WERI-Rb-1 (cell line): Measurements from ENCODE around the gene SMYD3.

Source experiments
- DNase-seq: peaks from one replicate; pipeline ENCODE4 v3.0.0-alpha.2; 2020
- H3K27ac ChIP-seq: fragments of 250-450 bp; sonication (Bioruptor Pico); 2 replicates; pipeline ENCODE4 v1.5.1; 2020; ENCODE audit warnings: mild to moderate bottlenecking, moderate library complexity
- H3K27me3 ChIP-seq: fragments of 250-450 bp; sonication (Bioruptor Pico); 2 replicates; pipeline ENCODE4 v1.5.1; 2021; ENCODE audit warnings: mild to moderate bottlenecking, low read depth, moderate library complexity; ENCODE audit not compliant: insufficient read depth, severe bottlenecking
- H3K36me3 ChIP-seq: fragments of 250-450 bp; sonication (Bioruptor Pico); 2 replicates; pipeline ENCODE4 v1.5.1; 2020; ENCODE audit warnings: mild to moderate bottlenecking, moderate library complexity
- H3K4me3 ChIP-seq: 2 replicates; pipeline ENCODE4 v1.5.1; 2011; ENCODE audit warnings: low read depth, mild to moderate bottlenecking, control low read depth, low read length
- H3K9me3 ChIP-seq: fragments of 250-450 bp; sonication (Bioruptor Pico); 2 replicates; pipeline ENCODE4 v1.5.1; 2021; ENCODE audit warnings: mild to moderate bottlenecking, moderate library complexity; ENCODE audit not compliant: severe bottlenecking
- TF ChIP-seq, protein P1 (sequence below): IDR thresholded peaks from 2 replicates; pipeline ENCODE4 v1.5.1; 2011; ENCODE audit warnings: low read depth, mild to moderate bottlenecking, control low read depth, inconsistent platforms, low read length

Gene SMYD3

GRCh38 chr1:246497331-246497915 lies 9.7 kb downstream of the SMYD3 start:
- no peaks in the 10 kb centered on the region for H3K9me3 ChIP-seq

GRCh38 chr1:246492611-246493245 lies 14.4 kb downstream of the SMYD3 start:
- Histone ChIP-seq H3K27me3 (no peaks in the 10 kb centered on the region), H3K27ac (peak overlapping the region; percentile 28), H3K9me3 (no peaks in the 10 kb centered on the region), H3K4me3 (no peak overlapping the region), H3K36me3 (no peaks in the 10 kb centered on the region)
- TF ChIP-seq, protein P1, sequence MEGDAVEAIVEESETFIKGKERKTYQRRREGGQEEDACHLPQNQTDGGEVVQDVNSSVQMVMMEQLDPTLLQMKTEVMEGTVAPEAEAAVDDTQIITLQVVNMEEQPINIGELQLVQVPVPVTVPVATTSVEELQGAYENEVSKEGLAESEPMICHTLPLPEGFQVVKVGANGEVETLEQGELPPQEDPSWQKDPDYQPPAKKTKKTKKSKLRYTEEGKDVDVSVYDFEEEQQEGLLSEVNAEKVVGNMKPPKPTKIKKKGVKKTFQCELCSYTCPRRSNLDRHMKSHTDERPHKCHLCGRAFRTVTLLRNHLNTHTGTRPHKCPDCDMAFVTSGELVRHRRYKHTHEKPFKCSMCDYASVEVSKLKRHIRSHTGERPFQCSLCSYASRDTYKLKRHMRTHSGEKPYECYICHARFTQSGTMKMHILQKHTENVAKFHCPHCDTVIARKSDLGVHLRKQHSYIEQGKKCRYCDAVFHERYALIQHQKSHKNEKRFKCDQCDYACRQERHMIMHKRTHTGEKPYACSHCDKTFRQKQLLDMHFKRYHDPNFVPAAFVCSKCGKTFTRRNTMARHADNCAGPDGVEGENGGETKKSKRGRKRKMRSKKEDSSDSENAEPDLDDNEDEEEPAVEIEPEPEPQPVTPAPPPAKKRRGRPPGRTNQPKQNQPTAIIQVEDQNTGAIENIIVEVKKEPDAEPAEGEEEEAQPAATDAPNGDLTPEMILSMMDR, result peak; percentile 75
- DNase-seq, result peak; percentile 91

More at GRCh38 chr1:246497331-246497915, 9.7 kb downstream of the SMYD3 start:
- Histone ChIP-seq H3K27ac (no peak overlapping the region), H3K27me3 (no peaks in the 10 kb centered on the region), H3K4me3 (no peak overlapping the region), H3K36me3 (no peaks in the 10 kb centered on the region; the same call in 1 of the 2 replicates)
- DNase-seq, result no peak
- TF ChIP-seq, protein P1, result peak; percentile 51

- Histone ChIP-seq H3K27ac (no peak overlapping the region), H3K9me3 (no peaks in the 10 kb centered on the region), H3K36me3 (no peaks in the 10 kb centered on the region), H3K4me3 (no peak overlapping the region), H3K27me3 (no peaks in the 10 kb centered on the region)
- no peak for DNase-seq
- TF ChIP-seq, protein P1, result no peak
Measured at GRCh38 chr1:246491551-246492053, 15.5 kb downstream of the SMYD3 start.

DNA sequence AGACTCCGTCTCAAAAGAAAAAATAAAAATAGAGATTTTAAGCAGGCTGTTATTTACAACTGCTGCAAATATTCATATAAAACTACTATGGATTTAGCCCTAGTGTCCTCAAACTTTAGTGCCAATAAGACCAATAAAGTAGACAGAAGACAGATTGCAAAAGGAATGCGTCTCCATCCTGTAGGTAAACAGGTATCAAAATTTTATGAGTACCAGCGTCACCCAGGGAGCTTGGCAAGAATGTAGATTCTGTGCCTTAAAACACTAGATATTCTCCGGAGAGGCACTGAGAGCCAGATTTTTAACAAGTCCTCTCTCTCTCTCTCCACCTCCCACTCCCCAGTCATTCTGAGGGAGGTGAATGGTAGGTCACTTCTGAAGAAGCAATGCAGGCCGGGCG lies 18.4 kb downstream of the SMYD3 start:
- no peak overlapping the region for H3K4me3 ChIP-seq
- TF ChIP-seq, protein P1, result no peak
- no peak overlapping the region for H3K27ac ChIP-seq
- no peaks in the 10 kb centered on the region for H3K27me3 ChIP-seq
- no peaks in the 10 kb centered on the region for H3K36me3 ChIP-seq
- H3K9me3 ChIP-seq, result no peaks in the 10 kb centered on the region
- no peak for DNase-seq

DNA sequence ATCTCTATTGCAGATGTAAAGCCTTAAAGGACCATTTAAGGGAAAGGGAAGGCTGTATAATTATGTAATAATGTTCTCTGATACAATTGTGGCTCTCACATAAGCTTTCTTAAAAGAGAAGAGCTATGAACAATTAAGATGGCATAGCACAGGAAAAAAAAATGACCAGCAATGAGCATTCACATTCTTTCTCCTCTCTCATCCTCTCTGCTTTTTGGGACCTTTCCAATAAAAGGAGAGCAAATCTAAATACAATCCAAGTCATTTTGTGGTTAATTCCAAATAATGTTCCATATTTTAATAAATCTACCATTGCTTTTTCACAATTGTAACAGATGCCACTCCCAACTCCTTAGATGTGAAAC lies 23.5 kb downstream of the SMYD3 start:
- Histone ChIP-seq H3K9me3 (no peaks in the 10 kb centered on the region), H3K27ac (no peak overlapping the region)
- TF ChIP-seq, protein P1, result no peak

More for the DNA sequence above, 23.5 kb downstream of the SMYD3 start:
- no peak for DNase-seq
- Histone ChIP-seq H3K36me3 (no peaks in the 10 kb centered on the region), H3K27me3 (no peaks in the 10 kb centered on the region), H3K4me3 (no peak overlapping the region)
